ENCODE measurements around the gene CAPS. TPM values are rescaled to one million over a fixed set of nuclear protein-coding genes. Genes with fewer than 3 reads are reported as not detected.

CAPS gene
- total RNA-seq, 1 experiment from 2014 or later: 1.6 TPM

- peak; percentile 17 for DNase-seq (ENCODE audit: low read depth)
These were observed 21.9 kb upstream of the CAPS start for GRCh38 chr19:5891938-5892771.

DNA sequence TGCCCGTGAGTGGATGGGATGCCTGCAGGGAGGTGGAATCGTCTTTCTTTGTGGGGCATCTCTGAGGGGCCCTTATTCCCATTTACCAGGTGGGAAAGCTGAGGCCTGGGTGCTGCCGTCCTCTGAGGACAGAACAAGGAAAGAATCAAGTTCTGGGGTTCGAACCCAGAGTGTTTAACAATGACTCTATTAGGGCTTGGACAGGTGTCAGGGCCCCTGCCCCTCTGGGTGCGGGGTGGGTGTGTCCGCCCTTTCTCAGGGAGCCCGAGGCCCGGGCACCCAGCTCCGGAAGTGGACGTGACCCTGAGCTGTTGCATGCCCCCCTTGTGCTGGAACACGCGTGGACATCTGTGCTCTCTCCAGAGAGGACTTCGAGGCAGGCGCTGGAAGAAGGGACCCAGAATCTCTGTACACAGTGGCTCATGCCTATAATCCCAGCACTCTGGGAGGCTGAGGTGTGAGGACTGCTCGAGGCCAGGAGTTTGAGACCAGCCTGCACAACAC, 21.2 kb upstream of the CAPS start:
- DNase-seq (ENCODE audit: low read depth): no peak

GRCh38 chr19:5893296-5893903, 20.7 kb upstream of the CAPS start:
- no peak for DNase-seq (ENCODE audit: low read depth)

DNA sequence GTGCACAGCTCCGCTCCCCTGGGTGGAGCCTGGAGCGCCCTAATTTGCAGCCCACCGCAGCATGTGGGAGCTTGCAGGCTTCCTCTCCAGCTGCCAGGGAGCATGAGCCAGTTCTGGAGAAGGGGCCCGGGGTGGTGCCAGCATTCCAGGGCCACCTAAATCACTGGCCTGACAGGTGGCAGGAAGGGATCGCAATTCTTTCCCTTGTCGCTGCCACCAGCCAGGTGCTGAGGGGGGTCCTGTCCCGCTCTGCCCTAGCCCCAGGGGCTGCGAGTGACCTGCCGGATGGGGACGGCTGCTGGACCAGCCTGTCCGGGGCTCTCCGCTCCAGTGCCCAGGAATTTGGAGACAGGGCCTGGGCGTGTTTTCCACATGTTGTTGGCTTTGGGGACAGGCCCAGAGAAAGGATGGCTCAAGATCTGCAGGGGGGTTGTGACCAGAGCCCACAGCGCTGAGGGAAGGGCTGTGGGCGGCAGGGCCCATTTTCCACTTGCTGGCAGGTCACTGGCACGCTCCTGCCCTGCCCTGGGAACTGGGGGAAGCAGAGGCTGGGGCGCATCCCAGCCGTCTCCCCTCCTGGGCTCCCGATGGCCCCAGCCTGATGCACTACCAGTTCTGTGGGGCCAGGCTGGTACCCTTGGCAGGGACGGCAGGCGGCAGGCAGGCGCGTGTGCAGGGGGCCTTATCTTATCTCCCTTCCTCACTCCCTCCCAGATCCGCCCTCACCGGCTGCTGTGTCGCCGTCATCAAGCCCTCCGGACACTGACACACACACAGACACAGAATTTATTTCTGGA, 19.9 kb upstream of the CAPS start:
- no peak for DNase-seq (ENCODE audit: low read depth)

GRCh38 chr19:5894704-5895349, 19.2 kb upstream of the CAPS start:
- no peak for DNase-seq (ENCODE audit: low read depth)

GRCh38 chr19:5895409-5895808, 18.6 kb upstream of the CAPS start:
- no peak for DNase-seq (ENCODE audit: low read depth)

DNA sequence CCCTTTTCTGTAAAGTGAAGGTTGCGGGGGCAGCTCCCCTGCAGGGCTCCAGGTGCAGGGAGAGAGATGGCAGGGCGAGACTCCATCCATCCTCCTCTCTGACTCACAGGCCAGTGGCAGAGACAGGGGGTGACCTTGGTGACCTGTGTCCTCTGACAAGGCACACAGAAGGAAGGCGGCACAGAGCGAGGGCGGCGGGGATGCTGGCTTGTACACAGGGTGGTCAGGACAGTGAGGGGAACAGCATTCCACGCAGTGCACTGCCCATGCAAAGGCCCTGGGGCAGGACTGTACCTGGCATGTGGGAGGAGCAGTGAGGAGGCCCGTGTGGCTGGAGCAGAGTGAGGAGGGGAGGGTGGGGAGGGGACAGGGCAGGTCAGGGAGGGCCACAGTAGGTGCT, 18.2 kb upstream of the CAPS start:
- no peak for DNase-seq (ENCODE audit: low read depth)

DNA sequence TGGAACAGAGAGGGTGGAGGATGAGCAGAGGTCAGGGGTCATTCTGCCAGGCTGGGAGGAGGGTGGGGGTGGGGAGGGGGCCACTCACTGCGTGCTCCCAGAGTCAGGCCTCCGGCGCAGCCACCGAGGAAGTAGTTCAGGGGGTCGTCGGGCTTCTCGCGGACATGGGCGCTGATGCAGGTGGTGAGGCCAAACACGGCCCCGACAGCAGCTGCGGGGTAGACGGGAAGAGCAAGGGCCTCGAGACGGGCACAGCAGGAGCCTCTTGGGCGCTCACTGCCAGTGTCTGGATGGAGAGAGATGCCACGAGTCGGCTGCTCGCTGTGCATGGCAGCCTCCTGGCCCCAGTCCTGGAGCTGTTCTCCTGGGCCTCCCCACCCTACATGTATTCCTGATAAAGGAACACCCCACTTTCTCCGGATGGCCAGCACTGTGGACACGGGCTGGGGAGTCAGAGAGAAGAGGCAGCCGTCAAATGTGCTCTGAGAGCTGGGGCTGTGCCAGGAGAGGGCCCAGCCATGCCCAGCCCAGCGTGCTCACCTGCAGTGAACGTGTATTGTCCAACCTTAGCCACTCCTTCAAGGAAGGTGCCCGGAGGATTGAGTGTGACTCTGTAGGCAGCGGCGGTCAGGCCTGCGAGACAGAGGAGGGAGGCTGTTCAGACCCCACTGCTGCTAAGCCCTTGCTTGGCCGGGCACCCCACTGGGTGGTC, 17.5 kb upstream of the CAPS start:
- no peak for DNase-seq (ENCODE audit: low read depth)

GRCh38 chr19:5897189-5897969, 16.7 kb upstream of the CAPS start:
- DNase-seq (ENCODE audit: low read depth): no peak

DNA sequence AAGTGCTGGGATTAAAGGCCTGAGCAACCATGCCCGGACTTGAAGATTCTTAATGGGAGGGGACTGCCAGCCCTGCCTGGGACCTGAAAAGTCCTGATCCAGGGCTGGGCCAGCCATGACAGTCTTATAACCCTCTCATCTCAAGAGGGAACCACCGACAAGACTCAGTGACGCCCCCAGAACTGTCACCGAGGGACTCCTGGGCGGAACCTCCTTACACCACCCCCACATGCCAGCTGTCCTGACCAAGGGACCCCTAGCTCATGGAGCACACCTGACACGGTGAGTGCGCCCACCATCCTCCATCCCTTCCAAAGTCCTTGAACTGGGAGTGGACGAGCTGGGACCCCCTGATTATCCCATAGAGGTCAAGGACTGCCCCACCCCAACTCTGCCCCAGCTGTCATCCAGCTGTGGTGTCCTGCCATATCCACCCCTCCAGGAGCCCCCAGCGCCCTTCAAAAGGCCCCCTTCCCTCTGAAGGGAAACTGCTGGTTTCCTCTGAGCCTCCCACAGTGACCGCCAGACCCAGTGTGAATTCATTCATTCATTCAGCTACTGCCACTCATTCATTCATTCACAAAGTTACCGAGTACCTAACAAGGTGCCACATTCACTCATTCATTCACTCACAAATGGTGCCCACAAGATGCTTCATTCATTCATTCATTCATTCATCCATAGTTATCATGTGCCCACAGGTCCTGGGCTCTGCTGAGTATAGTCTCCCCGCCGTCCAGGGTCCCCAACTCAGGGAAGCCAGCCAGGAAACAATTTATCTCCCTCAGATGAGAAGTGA, 14.1 kb upstream of the CAPS start:
- DNase-seq (ENCODE audit: low read depth): no peak

DNA sequence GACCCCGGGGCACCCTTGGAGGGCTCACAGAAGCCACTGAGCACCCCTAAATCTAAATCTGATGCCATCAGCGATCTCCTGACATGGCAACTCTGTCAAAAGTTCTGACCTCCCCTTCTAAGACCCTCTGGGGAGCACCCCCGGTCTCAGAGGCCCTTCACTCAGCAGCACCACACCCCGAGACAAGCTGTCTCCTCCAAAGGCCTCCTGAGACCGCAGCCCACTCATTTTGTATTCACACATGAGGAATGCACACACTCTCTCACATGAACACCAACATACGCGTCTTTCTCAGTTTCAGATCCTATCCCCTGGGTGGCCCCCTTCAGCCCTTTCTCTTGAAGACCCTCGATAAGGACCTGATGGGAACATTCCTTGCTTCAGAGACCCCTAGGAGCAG, 13.1 kb upstream of the CAPS start:
- DNase-seq (ENCODE audit: low read depth): no peak

DNA sequence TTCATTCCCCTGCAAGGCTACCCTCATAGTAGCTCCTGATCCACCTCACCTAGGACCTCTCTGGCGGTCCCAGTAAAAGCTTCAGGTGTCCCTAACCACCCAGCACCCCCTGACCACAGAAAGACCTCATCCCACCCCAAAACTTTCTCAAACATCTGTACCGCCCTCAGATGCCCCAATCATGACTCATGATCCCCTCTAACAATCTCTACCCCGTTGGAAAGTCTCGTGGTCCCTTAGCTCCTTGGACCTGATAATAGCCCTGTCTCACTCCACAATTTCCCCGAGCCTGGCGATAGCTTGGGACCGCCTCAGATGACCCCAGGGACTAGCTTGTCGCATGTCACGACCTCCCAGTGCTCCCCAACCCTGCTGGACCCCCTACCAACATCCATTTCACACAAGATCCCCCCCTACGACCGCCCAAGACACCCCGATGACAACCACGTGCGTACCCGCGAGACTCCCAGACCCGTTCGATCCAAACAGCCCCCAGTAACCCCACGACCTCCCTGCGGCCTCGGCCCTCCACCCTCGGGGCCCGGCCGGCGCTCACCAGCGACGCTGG, 10.9 kb upstream of the CAPS start:
- peak; percentile 58 for DNase-seq (ENCODE audit: low read depth)

- DNase-seq (ENCODE audit: low read depth): peak; percentile 92
These were observed 10.3 kb upstream of the CAPS start, which contains the start of gene NDUFA11 for GRCh38 chr19:5903624-5904351. Gene NDUFA11, minus strand, starts transcription at chr19:5903790. Its CDS starts 82 bp downstream, at chr19:5903708.

DNA sequence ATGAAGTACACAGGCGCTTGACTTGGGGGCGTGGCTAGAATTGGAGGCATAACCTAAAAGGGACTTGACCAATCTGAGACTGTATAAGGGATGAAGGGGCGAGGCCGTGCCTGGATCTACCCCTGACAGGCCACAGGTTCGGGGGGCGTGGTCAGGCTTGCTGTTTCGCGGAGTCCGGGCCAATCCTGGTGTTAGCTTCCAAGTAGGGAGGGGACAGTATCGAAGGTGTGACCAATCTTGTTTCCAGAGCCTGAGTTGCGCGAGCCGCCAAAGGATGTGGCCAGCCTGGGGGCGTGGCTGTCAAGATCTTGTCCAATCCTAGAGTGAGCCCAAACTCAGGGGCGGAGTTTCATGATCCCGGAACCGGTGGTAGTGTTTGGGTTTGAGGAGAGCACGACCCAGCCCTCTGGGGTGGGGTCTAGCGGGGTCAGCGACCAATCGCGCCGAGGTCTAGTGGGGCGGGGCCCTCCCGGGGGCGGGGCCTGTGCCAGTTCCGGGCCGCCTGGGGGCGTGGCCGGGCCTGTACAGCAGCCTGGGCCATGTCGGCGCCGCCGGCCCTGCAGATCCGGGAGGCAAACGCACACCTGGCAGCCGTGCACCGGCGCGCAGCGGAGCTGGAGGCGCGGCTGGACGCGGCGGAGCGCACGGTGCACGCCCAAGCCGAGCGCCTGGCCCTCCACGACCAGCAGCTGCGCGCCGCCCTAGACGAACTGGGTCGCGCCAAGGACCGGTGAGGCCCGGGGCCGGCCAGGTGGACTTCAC, 9.5 kb upstream of the CAPS start, which contains the start of gene VMAC:
TSS of gene VMAC (plus strand) at position 521 of the 762 bp plus-strand sequence. CDS start at position 540, 19 bp downstream.
- DNase-seq (ENCODE audit: low read depth): peak; percentile 100

GRCh38 chr19:5905114-5905778, 8.8 kb upstream of the CAPS start:
- DNase-seq (ENCODE audit: low read depth): no peak

DNA sequence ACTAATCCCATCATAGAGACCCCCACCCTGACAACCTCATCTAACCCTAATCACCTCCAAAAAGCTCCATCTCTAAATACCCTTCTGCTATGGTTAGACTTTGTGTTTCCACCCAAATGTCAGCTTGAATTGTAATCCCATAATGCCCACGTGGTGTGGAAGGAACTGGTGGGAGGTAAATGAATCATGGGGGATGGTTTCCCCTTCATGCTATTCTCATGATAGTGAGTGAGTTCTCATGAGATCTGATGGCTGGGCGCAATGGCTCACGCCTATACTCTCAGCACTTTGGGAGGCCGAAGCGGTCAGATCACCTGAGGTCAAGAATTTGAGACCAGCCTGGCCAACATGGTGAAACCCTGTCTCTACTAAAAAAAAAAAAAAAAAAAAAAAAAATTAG, 6.8 kb upstream of the CAPS start:
- DNase-seq (ENCODE audit: low read depth): no peak

All from RPMI7951 (cell line).